ENCODE measurements around the gene CATSPERD.

CATSPERD gene

GRCh38 chr19:5787409-5788182 lies 67.2 kb downstream of the CATSPERD start:
- DNase-seq (ENCODE audit: low read depth in 2 of 2): no peak

GRCh38 chr19:5788422-5788821 lies 68.0 kb downstream of the CATSPERD start:
- DNase-seq (ENCODE audit: low read depth in 2 of 2): no peak

- DNase-seq (ENCODE audit: low read depth in 2 of 2): no peak
These were observed 68.9 kb downstream of the CATSPERD start for GRCh38 chr19:5789351-5789761.

- no peak for DNase-seq (ENCODE audit: low read depth in 2 of 2)
These were observed 69.6 kb downstream of the CATSPERD start for GRCh38 chr19:5789886-5790558.

GRCh38 chr19:5790559-5791520 lies 70.4 kb downstream of the CATSPERD start, which contains the start of gene DUS3L:
TSS of gene DUS3L (minus strand) at chr19:5791163. CDS start at chr19:5791141, 22 bp downstream.
- DNase-seq (ENCODE audit: low read depth in 2 of 2): peak; percentile 93 to 94

GRCh38 chr19:5792224-5792623 lies 71.8 kb downstream of the CATSPERD start:
- DNase-seq (ENCODE audit: low read depth in 2 of 2): no peak

- no peak for DNase-seq (ENCODE audit: low read depth in 2 of 2)
These were observed 72.8 kb downstream of the CATSPERD start for GRCh38 chr19:5793188-5793587.

GRCh38 chr19:5795382-5795919 lies 75.0 kb downstream of the CATSPERD start:
- DNase-seq (ENCODE audit: low read depth in 2 of 2): no peak

- DNase-seq (ENCODE audit: low read depth in 2 of 2): no peak
These were observed 77.8 kb downstream of the CATSPERD start for GRCh38 chr19:5798244-5798643.

GRCh38 chr19:5799247-5800241 lies 79.1 kb downstream of the CATSPERD start:
- no peak for DNase-seq (ENCODE audit: low read depth in 2 of 2)

GRCh38 chr19:5800361-5801270 lies 80.2 kb downstream of the CATSPERD start:
- no peak for DNase-seq (ENCODE audit: low read depth in 2 of 2)

GRCh38 chr19:5801796-5802619 lies 81.6 kb downstream of the CATSPERD start:
- DNase-seq (ENCODE audit: low read depth in 2 of 2): no peak

GRCh38 chr19:5803441-5803751 lies 83.0 kb downstream of the CATSPERD start:
- no peak for DNase-seq (ENCODE audit: low read depth in 2 of 2)

- DNase-seq (ENCODE audit: low read depth in 2 of 2): peak; percentile 84 to 94
These were observed 83.5 kb downstream of the CATSPERD start for GRCh38 chr19:5803752-5804515.

- DNase-seq (ENCODE audit: low read depth in 2 of 2): no peak
These were observed 84.4 kb downstream of the CATSPERD start, which contains the start of gene NRTN for GRCh38 chr19:5804516-5805461. TSS of gene NRTN (plus strand) at chr19:5805067. CDS start at chr19:5824166, 19,099 bp downstream.

GRCh38 chr19:5805462-5806132 lies 85.2 kb downstream of the CATSPERD start:
- peak in 1 of 2 experiments; percentile 55 for DNase-seq (ENCODE audit: low read depth in 2 of 2)

Measured in stimulated activated CD4-positive, alpha-beta T cell treated with anti-CD3 and anti-CD28 coated beads, Interleukin-12 subunit alpha, Interleukin-12 subunit beta, amount 100 ng/mL, for 24 hours (primary cell).